GM18507 (cell line): ENCODE data around the gene GRAP2.

Experiments used
- DNase-seq: peaks from one replicate; pipeline ENCODE4 v3.0.0; 2011; ENCODE audit warnings: low read depth; ENCODE audit not compliant: insufficient read length; ENCODE audit errors: extremely low spot score
- FAIRE-seq: peaks from 2 replicates; lab custom pipeline; 2011; peaks lifted over from hg19 to GRCh38; lab: Jason Lieb, UNC

The GRAP2 gene

DNA sequence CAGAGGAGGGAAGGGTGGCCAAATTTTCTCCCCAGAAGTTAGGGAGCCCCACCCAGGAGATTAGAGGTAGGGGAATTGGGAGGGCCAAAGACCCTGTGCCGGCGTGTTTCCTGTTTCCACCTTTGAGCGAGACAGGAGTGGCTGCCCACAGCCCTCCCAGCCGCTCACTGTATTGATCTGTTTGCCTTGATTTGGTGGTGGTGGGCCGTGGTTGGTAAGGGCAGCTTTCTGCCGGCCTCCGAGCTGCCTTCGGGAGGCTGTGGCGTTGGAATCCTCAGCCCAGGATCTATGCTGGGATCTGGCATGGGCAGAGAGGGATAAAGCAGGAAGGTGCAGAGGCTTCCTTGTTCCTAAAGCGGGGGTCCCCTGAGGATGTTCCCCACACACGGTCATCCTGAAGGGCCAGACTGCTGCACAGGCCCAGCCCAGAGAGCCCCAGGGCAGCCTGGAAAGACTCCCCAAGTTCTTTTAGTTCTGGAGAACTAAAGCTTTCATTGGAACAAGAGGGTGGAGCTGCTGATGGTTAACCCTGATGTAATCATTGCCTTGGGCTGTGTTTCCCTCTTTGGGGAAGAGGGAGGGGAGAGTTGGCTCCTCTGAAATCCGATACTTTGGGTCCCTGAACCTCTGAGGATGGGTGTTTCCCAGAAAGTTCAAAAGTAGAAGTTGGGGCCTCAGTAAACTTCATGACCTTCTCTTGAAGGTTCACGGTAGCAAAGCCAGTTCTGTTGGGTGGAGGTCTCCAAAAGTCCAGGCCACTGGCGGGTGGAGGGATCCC is 101.1 kb downstream of the GRAP2 start:
- FAIRE-seq: no peak

DNA sequence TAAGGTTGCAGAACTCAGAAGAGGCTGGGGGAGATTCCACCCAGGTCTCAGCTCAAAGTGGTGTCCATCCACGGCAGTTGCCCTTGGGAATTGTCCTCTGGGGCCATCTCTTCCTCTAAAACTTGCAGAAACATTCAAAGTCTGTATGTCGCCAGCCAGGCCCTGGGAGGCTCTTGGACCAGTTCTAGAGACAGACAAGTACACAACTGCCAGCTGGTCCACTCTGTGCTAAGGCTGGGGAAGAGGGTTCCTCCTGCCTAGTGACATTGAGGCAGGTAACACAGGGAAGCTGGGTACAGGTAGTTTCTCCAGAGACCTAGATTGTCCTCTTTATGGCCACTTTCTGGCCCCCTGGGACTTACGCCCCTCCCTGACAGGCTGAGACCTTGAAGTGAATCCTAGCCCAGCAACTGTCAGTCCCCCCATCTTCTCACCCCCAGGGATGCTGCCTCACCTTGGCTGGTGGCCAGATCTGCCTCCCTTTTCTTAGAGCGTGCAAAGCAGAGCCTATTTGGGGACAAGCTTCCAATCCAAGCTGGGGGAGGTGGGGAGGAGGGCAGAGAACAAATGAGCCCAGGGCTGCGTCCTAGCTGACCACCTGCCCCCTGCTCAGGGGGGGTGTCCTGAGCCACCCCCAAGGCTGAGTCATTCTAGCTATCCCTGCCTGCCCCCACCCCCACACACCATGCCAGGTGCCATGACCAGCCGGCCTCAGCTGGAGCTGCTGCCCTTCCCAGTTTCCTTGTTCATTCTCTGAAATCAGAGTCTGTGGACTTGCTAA is 102.2 kb downstream of the GRAP2 start:
- no peak for DNase-seq
- no peak for FAIRE-seq

More for the DNA sequence above, 101.1 kb downstream of the GRAP2 start:
- no peak for DNase-seq

DNA sequence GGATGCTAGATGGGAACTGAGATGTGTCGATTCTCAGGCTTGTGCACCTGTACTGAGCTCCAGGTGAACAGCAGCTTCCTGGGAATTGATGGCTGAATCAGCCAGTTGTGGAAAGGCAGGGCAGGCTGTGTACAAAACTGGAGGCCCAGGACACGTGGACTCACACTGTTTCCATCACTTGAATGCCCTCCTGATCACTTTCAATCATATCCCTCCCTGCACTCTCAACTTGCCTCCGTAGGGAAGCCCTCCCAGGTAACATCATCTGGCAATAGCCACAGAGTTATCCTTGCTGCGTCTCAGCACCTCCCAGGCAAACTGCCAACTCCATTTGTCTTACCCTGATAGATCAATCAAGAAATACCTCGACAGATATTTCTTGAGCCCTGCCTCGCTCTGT is 104.0 kb downstream of the GRAP2 start:
- DNase-seq: no peak
- no peak for FAIRE-seq

DNA sequence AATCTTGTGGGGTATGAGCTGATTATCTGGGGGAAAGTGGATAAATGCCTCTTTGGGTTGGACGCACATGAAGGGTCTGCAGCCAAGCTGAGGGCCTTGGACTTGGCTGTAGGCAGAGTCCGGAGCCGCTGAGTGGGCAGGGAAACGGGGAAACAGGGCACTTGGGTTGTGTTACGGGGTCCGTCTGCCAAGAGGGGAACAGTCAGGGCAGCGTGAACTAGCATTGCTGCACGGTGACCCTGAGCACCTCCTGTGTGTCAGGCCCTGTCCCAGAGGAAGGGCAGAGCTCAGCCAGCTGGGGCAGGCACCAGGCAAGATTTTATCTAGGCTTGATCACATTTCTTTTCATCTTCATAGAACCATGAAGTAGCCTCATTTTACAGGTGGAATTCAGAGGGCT is 105.8 kb downstream of the GRAP2 start:
- DNase-seq (no peak), FAIRE-seq (no peak)

DNA sequence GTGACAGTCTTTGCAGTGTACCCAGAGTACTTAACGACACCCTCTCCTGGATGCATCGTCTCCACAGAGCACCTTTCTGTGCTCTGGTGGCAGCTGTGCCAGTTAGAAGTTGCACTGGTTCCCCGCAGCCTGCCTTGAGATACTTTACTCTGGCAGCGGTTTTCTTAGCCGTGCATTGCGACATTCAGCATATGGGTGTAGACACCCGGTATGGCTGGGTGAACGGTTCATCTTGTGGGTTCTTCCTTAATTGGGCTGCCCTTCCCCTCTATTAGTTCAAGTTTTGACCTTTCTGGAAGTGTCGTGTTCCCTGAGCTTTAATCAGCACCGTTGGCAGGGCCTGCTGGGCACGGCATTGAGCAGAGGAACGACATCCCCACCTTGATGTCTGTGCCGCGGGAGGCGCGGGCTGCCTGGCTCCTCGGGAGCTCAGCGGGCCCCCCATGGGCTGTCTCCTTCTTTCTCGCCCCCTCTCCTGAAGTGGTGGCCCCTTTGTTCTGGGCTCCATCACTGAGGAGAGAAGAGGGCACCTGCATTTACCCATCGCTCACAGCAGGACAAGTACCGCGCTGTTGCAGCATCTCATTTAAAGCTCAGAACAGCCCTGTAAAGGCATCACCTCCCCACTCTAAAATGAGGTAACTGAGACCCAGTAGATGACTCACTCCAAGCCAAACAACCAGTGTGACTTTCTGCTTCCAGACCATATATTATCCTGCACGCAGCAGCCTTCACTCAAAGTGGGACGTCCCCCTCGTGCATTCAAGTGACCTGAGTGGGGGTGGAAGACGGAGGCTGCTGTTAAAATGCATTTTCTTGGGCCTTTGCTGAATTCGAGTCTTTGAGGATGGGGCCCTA is 107.2 kb downstream of the GRAP2 start:
- FAIRE-seq (no peak), DNase-seq (no peak)

DNA sequence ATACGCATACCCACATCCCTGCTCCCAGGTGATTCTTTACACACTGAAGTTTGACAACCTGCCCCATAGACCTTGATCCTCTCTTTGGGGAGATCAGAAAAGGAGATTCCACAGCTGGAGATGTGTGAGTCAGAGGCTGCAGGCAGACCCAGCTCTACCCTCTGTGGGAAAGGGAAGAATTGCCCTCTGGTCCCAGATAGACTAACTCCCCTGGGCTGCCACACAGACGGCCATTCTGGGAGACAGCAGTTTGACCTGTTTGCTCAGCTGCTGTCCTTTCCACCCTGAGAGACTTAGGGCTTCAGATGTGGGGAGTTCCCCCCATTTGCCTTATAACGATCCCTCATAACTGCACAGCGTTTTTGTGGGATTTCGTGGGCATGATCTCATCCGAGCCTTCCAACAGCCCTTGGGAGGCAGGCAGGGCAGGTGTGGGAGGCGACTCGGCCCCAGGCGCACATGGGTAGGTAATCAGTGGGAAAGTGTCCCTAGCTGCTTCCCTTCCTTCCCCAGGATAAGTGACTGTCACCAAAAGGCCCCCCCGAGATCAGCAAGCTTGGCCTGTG is 107.9 kb downstream of the GRAP2 start:
- DNase-seq (no peak), FAIRE-seq (no peak)

DNA sequence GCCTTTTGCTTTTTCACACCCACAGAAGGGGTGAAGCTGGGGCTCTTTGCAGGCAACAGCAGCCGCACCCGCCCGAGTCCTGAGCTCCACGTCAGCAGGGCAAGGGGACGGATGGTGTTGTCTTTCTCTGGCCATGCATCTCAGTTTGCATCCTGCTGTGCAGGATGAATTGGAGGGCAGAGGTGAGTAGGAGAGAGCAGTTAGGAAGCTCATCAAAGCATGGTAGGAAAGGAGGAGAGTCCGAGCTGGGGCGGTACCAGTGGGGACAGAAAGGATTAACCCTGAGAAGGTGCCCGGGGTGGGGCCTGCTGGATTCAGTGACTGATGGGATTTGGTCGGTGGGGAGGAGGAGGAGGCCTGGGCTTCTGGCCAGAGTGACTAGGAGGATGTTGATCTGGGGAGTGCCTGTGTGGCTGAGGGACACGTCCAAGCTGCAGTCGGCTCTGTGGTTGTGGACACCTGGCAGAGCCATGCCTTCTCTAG is 108.4 kb downstream of the GRAP2 start:
- FAIRE-seq (no peak), DNase-seq (no peak)

DNA sequence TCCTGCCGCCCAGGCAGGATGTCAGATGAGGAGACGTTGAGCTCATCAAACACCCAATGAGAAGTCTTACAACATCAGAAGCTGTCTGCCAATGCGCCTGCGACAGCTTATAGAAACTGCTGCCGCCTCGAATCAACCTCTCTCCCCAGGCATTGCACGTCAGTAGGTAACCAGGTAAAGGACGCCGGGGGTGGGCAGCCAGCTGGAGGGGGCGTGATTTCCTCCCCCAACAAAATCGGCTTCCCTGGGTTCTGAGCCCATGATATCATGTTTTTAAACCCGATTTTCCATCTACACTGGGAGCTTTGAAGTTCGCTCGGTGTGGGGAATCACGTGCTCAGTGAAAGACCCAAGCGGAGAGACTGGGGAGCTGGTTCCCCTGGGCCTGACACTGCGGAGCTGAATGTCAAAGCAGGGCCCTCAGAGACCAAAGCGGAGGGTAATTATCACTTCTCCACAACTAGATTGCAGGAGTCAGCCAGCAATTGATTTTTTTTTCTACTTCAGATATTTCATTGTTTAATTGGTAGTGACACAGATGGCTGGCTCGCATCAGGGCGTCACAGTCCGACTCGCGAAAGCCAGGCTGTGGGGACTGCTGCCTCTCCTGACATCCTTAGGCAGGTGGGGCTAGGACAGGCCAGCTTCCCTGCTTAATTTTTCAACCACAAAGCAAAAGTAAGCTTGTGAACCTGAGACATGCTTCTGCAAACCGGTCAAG is 109.2 kb downstream of the GRAP2 start:
- DNase-seq (no peak), FAIRE-seq (no peak)

DNA sequence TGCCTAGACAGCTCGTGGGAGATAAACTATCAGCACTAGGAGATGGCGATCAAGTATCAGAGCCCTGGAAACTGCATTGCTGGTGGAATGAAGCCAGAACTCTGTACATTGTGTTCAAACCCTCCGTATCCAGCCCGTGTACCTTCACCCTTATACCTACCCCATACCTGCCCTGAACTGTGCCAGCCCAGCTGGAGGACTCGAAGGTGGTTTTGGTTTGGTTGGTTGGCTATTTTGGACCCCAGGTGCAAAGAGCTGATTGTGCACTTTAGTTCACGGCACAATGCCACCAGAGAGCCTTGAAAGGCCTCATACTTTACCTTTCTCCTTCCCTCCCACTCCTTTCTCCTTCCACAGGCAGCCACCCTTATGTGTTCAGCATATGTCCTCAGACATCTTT is 109.9 kb downstream of the GRAP2 start:
- FAIRE-seq: no peak
- no peak for DNase-seq

DNA sequence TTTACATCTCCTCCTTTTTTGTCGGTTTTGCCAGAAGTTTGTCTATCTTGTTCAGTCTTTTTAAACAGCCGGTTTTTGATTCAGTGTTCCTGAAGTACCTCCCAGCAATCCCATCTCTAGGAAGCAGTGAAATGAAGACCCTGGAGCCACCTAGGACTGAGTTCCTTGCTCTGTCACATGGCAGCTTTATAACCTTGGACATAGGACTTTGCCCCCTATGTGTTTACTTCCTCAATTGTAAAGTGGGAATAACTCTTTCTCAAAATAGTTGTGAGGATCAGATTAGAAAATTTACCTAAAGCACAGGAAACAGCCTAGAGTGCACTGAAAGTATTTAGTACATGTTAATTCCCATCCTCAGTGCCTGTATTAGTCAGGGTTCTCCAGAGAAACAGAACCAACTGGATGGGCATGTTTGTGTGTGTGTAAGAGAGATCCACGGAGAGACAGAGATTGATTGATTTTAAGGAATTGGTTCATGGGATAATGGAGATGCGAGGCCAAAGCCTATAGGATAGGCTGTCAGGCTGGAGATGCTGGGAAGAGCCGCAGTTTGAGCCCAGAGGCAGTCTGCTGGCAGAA is 113.9 kb downstream of the GRAP2 start:
- DNase-seq (no peak), FAIRE-seq (no peak)

DNA sequence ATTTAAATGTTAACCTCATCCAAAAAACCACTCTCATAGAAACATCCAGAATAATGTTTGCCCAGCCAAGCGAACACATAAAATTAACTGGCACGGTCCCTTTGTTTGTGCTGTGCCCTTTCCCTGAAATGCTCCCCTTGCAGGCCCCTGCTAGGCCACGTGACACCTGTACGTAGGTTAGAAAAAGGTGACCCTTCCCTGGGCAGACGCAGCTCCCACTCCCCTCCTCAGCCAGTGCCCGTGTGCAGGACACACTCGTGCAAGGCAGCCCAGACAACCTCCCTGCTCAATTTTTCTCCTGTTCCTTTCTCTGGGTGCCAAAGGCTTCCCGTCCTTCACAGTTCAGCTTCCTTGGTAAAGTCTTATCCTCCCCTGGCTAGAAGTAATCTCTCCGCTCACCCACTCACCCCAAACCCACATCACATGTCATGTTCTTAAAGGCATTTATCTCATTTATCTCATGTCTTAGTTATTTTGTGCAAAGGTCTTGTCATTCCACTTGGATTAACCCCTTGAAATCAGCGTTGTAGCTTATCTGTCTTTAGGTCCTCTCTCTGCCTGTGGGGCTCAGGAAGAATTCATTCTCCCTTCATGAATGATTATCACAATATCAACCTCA is 114.6 kb downstream of the GRAP2 start:
- FAIRE-seq: no peak
- no peak for DNase-seq

DNA sequence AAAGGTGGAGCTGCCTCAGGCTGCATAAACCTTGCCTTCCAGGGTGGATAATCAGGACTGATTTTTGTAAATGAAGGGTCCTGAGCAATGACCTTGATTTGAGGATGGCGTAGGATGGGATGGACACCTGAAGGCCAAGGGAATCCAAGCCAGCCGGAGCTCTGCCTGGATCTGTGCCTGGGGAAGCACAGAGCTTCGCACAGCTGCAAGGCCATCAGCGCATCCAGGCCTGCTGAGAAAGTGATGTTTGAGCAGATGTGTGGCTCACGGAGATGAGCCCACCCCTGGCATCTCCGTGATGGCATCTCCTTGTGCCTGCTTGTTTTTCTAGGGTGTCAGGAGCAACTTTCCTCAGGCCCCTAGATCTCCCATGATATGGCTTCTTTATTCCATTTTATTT is 117.2 kb downstream of the GRAP2 start:
- DNase-seq: no peak
- FAIRE-seq: no peak

DNA sequence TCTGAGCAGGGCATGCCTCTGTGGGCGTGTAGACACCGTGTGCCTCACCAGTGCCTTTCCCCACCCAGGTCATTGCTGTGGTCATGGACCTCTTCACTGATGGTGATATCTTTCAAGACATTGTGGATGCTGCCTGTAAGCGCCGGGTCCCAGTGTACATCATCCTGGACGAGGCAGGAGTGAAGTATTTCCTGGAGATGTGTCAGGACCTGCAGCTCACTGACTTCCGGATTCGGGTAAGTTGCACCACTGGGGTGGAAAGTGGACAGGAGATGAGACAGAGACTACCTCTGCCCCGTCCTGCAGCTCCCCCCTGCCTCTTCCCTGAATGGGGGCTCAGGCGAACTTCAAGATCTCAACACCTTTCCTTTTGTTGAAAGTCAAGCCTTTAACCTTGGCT is 118.2 kb downstream of the GRAP2 start:
- DNase-seq: no peak
- no peak for FAIRE-seq

DNA sequence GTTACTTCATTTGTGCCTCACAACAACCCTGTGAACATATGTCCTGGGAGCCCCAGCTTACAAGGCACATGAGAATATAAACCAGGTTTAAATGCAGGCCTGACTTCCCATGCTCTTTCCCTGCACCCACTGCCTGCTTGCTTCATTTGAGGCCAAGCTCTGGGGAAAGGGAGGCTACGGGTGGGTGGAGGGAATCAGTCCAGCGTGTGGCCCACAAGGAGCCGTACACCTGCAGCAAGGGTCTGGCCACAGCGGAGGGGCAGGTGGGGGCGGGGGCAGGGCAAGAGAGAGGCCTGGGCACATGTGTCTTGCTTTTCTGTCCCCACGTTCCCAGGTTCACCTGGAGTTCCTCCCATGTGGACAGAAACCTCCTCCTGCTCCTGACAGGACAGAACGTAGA is 120.1 kb downstream of the GRAP2 start:
- FAIRE-seq (no peak), DNase-seq (no peak)

DNA sequence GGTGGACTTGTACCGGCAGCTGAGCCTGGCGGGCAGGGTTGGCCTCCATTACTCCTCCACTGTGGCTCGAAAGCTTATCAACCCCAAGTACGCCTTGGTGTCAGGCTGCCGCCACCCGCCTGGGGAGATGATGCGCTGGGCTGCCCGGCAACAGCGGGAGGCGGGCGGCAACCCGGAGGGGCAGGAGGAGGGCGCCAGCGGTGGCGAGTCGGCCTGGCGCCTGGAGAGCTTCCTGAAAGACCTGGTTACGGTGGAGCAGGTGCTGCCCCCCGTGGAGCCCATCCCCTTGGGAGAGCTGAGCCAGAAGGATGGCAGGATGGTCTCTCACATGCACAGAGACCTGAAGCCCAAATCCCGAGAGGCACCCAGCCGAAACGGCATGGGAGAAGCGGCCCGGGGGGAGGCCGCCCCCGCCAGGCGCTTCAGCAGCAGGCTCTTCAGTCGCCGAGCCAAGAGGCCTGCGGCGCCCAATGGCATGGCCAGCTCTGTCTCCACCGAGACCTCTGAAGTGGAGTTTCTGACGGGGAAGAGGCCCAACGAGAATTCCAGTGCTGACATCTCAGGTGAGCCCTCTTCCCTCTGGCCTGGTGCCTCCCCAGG is 120.6 kb downstream of the GRAP2 start:
- DNase-seq (no peak), FAIRE-seq (no peak)

DNA sequence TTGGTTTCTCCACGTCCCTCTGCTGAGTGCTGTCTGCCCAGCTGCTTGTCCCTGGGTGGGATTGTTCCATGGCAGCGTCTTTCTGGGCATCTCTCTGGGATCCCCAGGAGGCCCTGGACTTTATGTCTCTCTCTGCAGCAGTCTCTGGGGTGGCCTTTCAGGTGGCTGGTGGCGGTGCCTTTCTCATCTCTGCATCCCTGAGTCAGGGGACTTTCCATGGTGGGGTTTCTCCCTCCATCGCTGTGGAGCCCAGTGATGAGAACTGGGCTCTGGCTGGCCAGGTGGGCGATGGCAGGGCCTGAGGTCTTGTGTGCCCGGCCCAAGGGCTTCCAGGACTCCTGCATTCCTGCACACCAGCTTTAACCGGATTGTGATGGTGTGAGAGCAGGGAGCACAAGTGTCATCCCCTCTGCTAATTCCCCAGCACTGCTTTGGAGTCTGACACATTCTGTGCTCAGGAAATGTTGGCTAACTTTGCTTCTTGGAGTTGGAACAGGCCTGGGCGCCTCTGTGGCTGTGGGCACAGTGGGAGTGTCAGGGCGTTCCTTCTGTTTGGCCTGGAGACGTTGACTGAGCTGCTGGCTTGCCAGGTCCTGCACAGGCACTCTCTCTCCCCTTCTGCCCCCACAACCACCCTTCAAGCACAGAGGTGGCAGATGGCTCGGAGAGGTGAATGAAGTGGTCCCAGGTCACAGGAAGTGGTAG is 121.8 kb downstream of the GRAP2 start:
- FAIRE-seq (no peak), DNase-seq (no peak)
